GM18505 (cell line): ENCODE data around the gene AKNA.

ENCODE experiments used
- ATAC-seq: cut with Tn5 transposase; IDR thresholded peaks from one replicate; pipeline ENCODE4 v1.9.1; 2021; ENCODE audit not compliant: unreplicated experiment
- POLR2A ChIP-seq: IDR thresholded peaks from 4 replicates; pipeline ENCODE4 v1.6.1; 2011; ENCODE audit warnings: borderline replicate concordance; ENCODE audit not compliant: insufficient read depth, insufficient read length; ENCODE audit errors: extremely low read depth

AKNA gene

GRCh38 chr9:114427644-114428043 is 39.9 kb upstream of the AKNA start:
- ATAC-seq, result no peak
- no peak for TF ChIP-seq POLR2A

DNA sequence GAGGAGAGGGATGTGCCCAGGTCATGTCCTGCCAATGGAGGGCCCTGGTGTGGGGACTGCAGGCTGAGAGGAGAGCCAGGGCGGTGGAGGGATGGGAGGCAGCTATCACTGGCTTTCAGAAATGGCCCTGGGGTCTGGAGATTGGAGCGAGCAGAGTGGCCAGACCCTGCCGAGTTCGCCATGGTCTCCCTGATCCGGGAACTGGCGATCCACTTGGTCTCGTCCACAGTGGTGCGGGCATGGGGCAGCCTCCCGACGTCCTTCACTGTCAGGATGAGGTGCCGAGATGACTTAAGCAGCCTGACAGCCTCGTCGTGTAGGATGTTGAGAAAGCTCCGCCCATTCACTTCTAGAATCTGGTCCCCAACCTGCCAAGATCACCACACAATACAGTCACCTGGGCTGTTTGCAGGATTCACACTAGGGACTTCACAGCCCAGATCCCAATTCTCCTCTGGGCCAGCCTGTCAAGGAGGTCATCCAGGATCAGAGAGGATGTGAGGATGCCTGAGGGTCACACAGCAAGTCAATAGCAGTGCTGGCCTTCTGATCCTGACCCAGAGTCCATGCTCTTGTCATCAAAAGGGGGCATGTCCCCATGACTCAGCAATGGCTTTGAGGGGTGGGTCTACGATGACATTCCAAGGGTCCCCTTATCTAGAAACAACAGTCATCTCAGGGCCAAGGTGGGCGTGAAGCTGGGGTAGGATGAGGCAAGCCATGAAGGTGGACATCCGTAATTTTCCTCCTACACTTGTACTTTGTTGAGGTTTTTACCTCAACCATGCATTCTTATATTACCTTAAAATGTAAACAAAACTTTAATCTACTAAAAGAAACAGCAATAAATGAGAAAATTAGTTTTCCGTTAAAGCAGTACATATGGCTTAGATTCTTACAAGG is 38.5 kb upstream of the AKNA start:
- TF ChIP-seq POLR2A, result no peak

GRCh38 chr9:114425126-114425525 is 37.3 kb upstream of the AKNA start:
- no peak for TF ChIP-seq POLR2A
- no peak for ATAC-seq

More for the DNA sequence above, 38.5 kb upstream of the AKNA start:
- ATAC-seq, result no peak

GRCh38 chr9:114424126-114424525 is 36.3 kb upstream of the AKNA start:
- ATAC-seq, result no peak

GRCh38 chr9:114423181-114423580 is 35.4 kb upstream of the AKNA start:
- TF ChIP-seq POLR2A, result no peak
- ATAC-seq, result no peak

More at GRCh38 chr9:114424126-114424525, 36.3 kb upstream of the AKNA start:
- no peak for TF ChIP-seq POLR2A

DNA sequence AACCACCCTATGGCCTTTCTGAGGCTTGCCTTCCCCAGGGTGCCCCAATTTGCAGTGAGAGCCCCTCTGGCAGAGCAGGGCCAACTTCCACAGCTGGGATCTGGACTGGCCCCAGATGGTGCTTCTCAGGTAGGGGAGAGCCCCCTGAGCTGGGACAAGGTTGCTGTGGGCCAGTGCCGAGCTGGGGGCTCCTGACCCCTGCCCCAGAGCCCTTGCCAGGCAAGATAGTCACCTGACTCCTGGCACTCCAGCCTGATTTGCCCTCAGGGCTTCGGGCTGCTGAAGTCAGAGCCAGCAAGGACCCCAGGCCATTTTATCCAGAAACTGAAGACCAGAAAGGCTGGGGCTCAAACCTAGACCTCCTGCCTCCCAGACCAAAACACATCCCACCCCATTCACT is 33.4 kb upstream of the AKNA start:
- no peak for ATAC-seq
- TF ChIP-seq POLR2A, result no peak

- no peak for TF ChIP-seq POLR2A
- no peak for ATAC-seq
Measured at GRCh38 chr9:114419796-114420195, 32.0 kb upstream of the AKNA start.

DNA sequence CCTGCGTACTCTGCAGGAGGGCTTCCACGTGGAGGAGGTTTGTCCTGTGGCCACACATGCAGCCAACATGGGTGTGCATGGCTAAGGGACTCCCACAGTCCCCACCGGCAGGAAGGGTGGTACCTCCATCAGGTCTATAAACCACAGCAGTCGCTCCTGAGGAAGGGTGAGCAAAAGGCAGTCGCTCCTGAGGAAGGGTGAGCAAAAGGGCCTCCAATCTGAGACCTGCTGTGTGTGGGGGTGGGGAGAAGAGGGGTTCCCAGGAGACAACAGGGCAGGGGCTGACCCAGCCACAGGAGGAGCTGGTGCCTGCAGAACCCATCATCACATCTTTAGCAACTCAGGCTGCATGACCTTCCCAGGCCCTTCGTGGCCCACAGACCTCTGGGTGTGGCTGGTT is 30.3 kb upstream of the AKNA start:
- no peak for TF ChIP-seq POLR2A
- no peak for ATAC-seq

- no peak for ATAC-seq
- no peak for TF ChIP-seq POLR2A
Measured at GRCh38 chr9:114417511-114417910, 29.7 kb upstream of the AKNA start.

GRCh38 chr9:114416906-114417305 is 29.1 kb upstream of the AKNA start:
- no peak for ATAC-seq

GRCh38 chr9:114416290-114416689 is 28.5 kb upstream of the AKNA start:
- TF ChIP-seq POLR2A, result no peak
- ATAC-seq, result no peak

More at GRCh38 chr9:114416906-114417305, 29.1 kb upstream of the AKNA start:
- TF ChIP-seq POLR2A, result no peak

GRCh38 chr9:114414346-114414745 is 26.6 kb upstream of the AKNA start:
- ATAC-seq, result no peak
- no peak for TF ChIP-seq POLR2A

DNA sequence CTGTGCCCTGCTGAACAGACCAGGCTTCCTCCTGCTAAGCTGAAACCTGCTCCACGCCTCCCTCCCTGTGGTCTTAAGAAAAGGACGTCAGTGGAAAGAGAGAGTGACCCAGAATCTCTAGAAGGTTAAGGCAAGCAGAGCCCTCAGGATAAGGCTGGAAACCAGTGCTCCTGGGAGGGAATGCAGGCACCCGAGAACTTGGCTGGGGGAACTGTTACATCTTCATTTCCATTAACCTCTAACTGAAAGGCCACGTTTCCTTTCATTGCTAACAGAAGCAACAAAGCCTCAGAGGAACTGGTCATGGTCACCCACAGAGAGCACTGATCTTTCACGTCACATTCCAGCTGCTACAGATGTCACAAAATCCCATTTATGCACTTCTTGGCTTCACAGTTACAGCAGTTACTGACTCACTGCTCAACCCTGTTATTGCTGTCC is 26.1 kb upstream of the AKNA start:
- no peak for ATAC-seq
- TF ChIP-seq POLR2A, result no peak

- ATAC-seq, result no peak
- TF ChIP-seq POLR2A, result no peak
Measured at GRCh38 chr9:114412048-114412683, 24.4 kb upstream of the AKNA start.
